ENCODE results near the gene GLE1.

DNA sequence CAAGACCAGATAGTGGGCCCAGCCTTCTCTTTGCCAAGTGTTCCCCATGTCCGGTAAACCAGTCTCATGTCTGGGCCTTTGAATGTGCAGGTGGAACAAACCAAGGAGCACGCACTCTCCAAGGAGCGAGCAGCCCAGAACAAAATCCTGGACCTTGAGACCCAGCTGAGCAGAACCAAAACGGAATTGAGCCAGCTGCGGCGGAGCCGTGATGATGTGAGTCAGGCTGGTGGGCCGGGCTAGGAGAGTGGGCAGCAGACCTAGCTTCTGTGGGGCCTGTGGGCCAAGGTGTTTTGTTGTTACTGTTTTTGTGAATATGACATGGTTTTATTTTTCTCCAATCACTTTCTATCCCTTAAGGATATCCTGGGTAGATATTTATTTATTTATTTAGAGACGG is 5.6 kb upstream of the GLE1 start:
- no peak for TF ChIP-seq ZNF274 (IDR thresholded peaks at IDR 0.05; ENCODE audit: low read depth, low read length)
- no peak for TF ChIP-seq SUZ12 (IDR thresholded peaks at IDR 0.05; ENCODE audit: extremely low read depth, insufficient read depth, insufficient read length)
- TF ChIP-seq YY1 (IDR thresholded peaks at IDR 0.05; ENCODE audit: insufficient read depth, insufficient read length), result no peak
